T-helper 9 cell (primary cell): ENCODE results near the gene MAGI2.
"Not testable (repeated sequence)": the region's sequence is repeated elsewhere in the genome, so short reads cannot be mapped to it uniquely, and the experiment has no call there.

Source experiments
- DNase-seq: peaks from one replicate; pipeline ENCODE4 v3.0.0-alpha.2; 2020

Gene MAGI2

DNA sequence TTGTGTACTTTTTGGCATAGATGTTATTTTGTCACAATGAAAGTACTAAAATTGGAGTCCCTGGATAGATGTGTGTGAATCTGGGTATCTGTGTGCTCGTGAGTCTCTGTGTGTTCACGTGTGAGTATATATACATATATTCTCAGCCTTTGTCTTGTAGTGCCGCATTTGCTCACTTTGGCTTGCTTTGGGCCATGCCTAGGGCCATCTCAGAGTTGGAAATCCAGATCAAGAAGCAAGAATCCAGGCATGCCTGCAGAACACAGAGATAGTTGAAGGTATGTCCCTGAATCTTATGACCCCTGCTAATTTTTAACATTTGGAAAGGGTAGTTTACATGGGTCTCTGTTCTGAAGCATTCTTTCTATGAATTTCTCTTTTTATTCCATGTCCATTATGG lies 1446.2 kb downstream of the MAGI2 start:
- DNase-seq = no peak

DNA sequence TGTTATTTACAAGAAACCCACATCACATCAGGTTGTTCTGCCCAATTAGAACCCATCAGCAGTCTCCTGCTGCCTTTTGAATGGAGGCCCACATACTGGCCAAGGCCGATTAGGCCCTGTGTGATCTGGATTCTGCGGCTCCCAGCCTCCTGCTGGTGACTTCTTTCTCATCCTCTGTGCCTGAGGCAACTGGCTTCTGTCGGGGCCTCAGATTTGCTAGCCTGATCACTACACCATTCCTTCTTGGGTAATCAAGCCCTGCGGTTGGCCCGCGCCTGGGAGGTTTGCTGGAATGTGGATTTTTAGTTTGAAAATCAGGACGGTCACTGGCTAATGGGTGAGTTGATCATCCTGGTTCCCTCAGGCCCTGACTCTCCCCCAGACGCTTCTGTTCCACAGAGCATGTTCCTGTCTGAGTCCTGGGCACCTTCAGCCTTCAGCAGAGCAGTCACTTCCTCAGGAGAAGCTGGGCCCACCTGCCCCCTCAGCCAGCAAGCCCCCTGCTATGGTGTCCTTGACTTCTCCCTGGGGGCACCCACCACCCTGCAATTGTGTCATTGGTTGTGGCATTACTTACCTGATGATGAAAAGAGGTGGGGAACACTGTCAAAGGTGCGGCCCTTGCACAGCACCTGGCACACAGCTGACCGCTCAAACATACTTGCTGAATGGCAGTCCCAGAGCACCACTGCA lies 1447.3 kb downstream of the MAGI2 start:
- DNase-seq = no peak

DNA sequence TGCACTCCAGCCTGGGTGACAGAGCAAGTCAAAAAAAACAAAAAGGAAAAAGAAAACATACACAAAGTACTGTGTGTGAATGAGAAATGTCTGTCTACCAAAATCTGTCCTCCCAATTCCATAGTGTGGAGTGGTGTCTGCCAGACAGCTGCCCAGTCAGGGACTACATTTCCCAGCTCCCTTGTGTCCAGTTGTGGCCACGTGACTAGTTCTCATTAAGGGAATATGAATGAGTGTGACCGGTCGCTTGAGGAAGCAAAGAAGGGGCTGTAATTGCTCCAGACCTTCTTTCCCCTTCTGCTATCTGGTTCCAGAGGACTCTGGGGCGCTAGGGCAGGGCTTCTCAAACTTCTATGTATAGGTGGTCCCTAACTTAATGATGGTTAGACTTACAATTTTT lies 1450.8 kb downstream of the MAGI2 start:
- DNase-seq = no peak

DNA sequence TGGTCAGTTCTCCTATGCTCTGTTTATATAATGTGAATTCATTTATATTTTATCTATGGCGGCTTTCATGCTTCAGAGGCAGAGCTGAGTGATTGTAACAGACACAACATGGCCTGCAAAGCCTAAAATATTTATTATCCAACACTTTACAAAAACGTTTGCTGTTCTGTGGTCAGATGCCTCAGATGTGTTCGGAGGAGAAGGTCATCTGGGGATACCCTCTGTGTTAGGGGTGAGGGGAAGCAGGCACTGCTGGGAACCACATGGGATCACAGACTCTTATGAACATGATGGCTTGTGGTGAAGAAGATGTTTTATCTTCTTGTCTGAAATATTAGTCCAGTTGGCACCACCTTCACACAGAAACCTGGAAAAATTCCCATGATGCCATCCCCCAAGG lies 1451.4 kb downstream of the MAGI2 start:
- no peak for DNase-seq

DNA sequence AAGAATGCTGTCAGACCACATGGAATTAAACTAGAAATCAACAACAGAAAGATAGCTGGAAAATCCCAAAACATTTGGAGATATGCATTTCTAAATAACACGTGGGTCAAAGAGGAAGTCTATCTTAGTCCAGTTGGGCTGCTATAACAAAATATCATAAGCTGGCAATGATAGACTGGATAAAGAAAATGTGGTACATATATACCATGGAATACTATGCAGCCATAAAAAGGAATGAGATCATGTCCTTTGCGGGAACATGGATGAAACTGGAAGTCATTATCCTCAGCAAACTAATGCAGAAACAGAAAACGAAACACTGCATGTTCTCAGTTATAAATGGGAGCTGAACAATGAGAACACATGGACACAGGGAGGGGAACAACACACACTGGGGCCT lies 1454.3 kb downstream of the MAGI2 start:
- not testable (repeated sequence) for DNase-seq

DNA sequence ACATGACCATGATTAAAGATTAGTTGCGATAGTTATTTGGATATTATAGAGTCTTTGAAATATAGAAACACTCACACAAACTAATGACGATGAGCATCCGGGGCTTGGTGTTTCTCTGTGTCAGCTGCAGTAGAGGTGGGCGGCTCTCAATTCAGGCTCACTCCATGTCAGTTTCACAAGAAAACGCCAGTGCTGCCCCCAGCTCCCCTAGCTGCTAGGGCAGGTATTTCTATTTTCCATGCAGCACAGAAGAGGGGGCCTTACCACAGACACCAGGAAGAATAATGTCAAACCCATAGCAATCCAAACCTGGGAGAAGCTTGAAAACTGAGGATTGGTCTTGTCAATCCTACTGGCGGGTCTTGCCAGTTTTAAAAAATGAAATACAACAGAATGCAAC lies 1457.8 kb downstream of the MAGI2 start:
- DNase-seq = no peak

DNA sequence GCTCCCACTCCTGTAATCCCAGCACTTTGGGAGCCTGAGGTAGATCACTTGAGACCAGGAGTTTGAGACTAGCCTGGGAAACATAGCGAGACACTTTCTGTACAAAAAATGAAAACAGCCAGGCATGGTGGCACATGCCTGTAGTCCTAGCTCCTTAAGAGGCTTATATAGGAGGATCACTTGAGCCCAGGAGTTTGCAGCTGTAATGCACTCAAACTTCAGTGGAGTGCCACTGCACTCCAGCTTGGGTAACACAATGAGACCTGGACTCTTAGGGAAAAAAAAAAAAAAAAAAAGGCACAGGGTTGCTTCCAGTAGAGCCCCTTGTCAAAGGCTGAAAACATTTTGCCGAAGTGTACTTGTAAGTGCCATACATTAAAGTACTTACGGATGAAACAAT lies 1459.6 kb downstream of the MAGI2 start:
- DNase-seq = no peak

DNA sequence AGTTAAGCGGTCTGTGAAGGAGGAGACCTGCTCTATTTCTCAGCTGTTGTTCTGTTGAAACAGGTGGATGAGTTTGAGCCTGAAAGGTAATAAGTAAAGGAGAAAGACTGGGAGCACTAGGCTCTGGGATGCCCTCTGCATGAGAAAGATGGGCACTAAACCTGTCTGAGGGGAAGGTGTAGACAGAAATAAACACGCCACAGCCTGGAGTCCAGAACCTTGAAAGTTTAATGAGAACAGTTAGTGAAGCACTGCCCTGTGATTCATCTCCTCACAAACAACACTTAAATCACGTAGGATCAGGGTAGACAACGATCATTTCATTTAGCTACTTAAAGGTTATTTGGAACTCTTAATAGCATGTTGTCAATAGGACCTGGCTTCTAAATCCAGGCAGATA lies 1461.8 kb downstream of the MAGI2 start:
- DNase-seq = no peak

DNA sequence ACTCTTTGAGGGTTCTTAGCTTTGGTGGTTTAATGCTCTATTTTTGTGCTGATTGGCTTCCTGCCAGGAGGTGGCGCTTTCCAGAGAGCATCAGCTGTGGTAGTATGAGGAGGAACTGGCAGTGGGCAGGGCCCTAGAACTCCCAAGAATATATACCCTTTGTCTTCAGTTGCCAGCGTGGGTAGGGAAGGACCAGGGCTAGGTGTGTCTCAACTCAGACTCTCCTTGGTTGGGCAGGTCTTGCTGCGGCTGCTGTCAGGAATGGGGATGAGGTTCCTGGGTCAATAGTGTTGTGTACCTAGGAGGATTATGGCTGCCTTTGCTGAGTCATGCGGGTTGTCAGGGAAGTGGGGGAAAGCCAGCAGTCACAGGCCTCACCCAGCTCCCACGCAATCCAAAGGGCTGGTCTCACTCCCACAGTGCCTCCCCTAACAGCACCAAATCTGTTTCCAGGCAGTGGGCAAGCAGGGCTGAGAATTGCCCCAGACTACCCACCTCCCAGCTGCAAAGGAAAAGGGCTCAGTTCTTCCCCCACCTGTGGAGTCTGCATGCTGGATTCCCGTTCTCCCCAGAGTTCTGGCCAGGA lies 1463.4 kb downstream of the MAGI2 start:
- DNase-seq = no peak

DNA sequence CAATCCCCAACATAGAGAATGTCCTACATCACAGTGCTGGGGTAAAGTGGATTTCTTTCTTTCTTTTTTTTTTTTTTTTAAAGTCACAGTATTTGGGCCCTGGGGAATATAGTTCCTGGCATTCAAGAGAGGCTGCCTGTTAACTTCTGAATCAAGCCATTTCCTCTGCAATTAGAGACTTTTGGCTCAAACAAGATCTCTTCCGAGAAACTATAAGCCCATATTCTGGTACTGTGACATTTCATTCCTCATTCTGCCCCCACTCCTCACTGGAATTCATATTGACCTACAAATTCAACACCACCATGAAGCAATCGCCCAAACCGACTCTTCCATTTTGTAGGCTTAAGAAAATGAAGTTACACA lies 1467.5 kb downstream of the MAGI2 start:
- DNase-seq = no peak

DNA sequence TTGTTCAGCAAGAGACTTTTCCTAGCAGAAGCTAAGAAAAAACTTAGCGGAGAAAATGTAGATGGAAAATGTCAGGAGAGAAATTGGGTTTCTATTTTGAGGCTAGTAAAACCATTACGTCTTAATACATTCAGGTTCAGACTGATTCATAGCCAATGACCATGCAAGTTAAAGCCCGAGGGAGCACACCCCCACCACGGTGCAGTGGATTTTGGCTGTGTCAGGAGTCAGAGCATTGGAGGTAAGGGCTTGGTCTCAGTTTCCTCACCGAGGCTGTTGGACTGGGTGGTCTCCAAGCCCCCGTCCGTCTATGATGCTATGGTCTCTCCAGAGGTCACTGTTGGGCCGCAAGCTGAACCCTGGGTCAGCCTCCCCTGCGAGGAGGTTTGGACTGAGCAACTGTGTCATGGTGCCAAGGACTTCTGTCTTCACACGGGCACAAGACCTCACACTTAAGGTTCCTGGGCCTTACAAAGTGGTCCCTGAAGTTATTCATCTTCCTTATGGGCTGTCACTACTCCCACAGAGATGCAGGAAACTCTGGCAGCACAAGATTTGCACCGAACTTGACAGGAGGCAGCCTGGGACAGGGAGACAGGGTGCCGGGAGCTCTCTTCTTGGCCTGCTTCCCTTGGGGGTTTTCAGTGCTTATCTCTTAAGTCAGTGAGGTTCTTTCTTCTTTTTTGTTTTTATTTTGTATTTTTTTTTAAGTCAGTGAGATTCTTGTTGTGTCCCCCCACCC lies 1468.1 kb downstream of the MAGI2 start:
- no peak for DNase-seq

DNA sequence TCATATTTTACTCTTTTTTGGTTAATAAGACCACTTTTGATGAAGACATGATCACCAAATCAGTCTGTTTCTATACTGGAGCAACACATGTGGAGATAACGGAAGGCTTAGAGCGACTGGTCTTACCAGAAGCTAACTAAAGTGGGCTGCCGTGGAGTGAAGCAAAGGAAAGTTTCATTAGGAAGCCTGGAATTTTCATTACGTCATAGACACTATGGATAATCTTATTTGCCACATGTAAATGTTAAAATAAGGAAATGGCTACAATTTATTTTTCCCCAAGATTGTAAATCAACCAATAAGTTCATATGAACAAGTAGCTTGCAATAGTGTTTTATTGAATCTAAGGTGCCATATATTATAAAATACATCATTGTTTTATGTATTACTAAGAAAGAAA lies 1469.5 kb downstream of the MAGI2 start:
- DNase-seq = no peak

DNA sequence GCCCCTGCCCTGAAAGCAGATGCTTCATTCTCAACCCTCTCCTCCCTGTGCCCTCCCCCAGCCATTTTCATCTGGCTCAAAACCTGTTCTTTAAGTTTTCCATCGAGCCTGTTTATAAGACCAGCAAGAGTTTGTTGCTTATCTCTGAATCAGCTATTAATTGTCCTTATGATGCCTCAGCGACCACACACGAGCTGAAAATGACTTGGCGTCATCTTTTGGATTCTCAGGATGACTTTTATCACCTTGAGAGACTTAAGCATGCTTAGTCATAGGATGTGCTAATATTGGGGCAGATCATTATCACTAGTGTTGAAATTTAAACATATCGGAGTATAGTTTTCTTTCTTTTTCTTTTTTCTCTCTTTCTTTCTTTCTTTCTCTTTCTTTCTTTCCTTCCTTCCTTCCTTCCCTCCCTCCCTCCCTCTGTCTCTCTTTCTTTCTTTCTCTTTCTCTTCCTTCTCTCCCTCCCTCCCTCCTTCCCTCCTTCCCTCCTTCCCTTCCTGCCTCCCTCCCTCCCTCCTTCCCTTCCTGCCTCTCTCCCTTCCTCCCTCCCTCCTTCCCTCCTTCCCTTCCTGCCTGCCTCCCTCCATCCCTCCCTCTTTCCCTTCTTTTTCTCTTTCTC lies 1470.4 kb downstream of the MAGI2 start:
- DNase-seq = no peak

DNA sequence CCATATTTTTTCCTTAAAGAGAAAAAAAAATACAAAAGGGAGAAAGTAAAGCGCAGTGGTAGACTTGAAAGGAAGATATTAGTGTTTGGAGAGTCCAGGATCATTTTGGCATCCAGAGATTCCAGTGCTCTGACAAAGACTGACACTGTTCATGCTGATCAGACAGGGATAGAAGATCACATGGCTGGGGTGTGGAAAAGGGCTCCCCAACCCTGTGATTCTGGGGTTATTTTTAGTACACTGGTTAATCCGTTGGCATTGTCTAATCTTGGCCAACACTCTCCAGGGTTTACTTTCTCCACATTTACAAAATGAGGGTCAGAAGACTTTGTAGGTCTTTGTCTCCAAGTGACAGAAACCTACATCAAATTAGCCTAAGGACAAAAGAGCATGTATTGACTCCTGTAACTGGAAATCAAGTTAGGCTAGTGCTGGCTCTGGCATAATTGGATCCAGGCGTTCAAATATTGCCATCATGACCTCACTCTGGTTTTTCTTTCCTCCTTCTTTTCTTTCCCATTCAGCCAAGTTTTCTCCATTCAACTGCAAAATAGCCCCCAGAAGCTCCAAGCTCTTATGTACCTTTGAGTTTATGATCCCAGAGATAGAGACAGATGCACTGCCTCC lies 1473.3 kb downstream of the MAGI2 start:
- no peak for DNase-seq

DNA sequence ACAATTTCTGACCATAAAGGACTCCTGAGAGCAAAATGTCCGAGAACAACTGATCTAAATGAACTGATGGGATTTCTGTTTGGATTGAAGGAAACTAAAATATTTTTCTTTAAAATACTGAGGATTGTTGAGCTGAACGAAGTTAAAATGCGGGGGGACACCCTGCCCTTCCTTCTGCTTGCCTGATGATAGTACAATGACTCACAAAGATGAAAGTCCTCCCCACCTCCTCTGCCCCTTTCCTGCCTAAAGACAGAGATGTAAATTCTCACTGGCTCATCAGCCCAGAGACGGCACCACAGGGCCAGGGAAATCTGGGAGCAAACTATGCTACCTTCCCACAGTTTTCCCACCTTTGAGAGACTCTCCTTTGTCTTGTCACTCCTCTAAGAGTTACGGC lies 1474.2 kb downstream of the MAGI2 start:
- no peak for DNase-seq

DNA sequence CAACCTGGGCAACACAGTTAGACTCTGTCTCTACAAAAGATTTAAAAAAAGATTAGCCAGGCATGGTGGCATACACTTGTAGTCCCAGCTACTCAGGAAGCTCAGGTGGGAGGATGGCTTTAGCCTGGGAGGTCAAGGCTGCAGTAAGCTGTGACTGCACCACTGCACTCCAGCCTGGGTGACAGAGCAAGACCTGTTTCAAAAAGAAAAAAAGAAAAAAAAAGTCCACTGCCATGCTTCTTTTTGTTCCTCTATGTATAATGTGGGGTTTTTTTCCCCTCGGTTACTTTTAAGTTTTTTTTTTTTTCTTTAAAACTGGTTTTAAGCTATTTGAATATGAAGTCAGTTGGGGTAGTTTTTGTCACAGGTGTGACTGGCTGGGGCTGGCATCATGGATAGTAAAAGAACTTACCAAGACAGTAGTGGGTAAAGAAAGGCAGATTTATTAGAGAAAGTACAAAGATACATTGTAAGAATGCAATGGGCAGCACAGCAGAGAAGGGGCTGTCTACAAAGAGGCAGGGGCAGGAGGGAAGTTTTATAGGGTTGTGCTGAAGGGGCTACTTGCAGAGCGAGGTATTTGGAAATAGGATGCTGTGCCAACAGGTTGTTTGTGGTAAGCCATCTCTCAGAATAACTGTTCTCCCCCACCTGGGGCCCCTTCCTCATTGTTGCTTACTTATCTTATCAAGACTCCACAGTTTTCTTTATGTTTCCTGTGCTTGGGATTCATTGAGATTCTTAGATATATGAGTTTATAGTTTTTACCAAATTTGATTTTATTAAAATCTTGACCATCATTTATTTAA lies 1477.6 kb downstream of the MAGI2 start:
- DNase-seq = no peak

DNA sequence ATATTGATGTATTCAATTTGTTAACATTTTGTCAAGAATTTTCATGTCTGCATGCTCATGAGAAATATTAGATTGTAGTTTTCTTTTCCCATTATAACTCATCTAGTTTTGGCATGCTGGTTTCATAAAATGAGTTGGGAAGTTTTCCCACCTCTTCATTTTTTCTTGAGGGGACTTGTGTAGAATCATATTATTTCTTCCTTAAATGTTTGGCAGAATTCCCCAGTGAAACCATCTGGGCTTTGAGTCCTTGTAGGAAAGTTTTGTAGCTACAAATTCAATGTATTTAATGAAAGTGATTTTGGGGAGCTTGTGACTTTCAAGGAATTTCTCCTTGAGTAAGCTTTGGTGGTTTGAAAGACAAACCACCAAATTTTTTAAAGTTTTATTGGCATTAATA lies 1481.7 kb downstream of the MAGI2 start:
- DNase-seq = no peak

DNA sequence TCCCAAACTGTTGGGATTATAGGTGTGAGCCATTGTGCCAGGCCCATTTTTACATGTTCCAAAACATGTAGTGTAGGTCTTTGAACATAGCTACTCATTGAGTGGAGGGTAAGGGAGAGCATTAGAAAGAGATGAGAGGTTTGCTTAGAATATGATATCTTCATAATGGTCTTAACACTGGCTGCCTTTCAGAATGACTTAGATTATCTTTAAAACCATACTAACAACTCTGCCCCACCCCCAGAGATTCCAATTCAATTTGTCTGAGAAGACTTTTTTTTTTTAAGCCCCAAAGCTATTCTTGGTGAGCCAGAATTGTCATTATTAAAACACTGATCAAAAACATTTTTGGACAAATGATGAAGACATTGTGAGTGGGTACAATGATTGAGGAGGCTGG lies 1486.0 kb downstream of the MAGI2 start:
- DNase-seq = no peak
